NCI-H2227 treated with DMSO at 0.1 percent for 48 hours (cell line): ENCODE results near the gene MEP1B.
"Not testable (repeated sequence)": the region's sequence is repeated elsewhere in the genome, so short reads cannot be mapped to it uniquely, and the experiment has no call there.

ENCODE experiments used
- DNase-seq: peaks from one replicate; lab custom pipeline; 2025; lab: John Stamatoyannopoulos, UW

MEP1B gene

DNA sequence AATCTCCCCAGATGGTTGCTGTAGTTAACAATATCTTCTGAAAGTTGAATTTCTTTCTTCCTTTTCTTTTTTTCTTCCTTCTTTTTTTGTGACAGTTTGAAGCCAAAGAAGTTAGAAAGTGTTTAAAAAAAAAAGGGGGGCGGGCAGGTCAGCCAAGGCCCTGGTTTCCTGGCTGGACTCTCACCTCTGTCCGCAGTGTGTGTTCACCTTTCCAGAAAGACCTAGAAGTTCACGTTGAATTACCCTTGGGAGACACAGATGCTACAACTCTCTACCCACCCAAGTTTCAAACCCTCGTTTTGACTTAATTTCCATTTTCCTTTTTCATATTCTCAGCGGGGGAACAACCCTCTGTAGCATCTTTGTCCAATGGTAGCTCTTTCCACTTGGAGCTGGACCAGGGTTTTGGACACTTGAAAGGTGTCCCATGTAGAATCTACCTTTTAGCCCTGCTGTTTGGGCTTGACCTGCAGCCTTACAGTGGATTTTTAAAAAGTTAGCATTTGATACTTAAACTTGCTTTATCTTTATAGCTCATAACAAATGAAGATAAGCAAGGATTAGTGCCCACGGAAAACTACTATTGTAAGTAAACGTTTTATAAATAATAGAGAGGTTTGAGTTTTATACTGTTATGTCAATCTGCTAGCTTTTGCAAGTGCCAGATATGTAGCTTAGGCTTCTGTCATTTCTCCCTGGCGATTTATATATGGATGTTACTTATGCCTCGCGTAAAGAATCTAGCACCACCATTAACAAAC is 20.0 kb downstream of the MEP1B start:
- no peak for DNase-seq

- no peak for DNase-seq
These were observed 23.9 kb downstream of the MEP1B start for GRCh38 chr18:32213693-32214092.

DNA sequence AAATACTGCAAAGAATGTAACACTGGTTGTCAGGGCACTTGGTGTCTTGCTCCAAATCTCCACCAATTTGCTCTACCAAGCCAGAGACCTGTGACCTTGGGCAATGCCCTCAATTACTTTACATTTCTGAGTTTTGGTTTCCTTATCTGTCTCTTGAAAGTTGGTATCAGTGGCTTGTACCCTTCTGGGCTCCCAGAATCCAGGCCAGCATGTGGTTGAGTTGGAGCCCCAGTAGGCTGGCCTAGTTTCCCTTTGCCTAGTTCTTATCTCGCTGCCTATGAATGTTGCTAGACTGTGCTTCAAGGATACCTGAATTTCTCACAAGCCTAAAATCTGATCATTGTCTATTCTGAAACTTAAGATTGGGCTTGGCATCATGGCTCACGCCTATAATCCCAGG is 26.6 kb downstream of the MEP1B start:
- DNase-seq, result no peak

DNA sequence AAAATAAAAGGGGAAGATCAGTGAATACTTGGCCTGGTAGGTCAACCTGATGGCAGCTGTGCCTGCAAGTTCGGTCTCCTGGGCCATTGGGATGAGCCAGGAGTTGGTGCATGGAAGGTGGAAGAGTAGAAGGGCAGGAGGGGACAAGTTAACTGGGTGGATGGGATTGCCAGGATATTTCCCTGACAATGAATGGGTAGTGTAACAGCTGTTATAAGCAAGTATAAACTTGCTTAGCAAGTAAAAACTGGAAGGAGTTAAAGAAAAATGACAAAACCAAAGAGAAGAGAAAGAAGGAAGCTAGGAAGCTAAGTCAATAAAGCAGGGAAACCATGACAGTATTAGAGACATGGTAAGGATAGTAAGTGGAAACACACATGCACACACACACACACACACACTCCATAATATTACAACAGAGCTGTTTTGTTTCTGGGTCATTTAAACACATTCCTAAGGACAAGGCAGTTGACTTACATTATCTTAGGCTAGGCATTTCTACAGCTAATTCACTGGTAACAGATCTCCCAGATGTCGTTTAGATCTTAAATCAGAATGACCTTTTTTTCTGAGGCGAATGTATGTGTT is 29.7 kb downstream of the MEP1B start:
- DNase-seq, result no peak

GRCh38 chr18:32233348-32233747 is 43.5 kb downstream of the MEP1B start:
- DNase-seq, result not testable (repeated sequence)

GRCh38 chr18:32237049-32237448 is 47.2 kb downstream of the MEP1B start:
- DNase-seq, result no peak

- DNase-seq, result no peak
These were observed 48.9 kb downstream of the MEP1B start for GRCh38 chr18:32238635-32239268.

- no peak for DNase-seq
These were observed 52.6 kb downstream of the MEP1B start for GRCh38 chr18:32242395-32242794.

DNA sequence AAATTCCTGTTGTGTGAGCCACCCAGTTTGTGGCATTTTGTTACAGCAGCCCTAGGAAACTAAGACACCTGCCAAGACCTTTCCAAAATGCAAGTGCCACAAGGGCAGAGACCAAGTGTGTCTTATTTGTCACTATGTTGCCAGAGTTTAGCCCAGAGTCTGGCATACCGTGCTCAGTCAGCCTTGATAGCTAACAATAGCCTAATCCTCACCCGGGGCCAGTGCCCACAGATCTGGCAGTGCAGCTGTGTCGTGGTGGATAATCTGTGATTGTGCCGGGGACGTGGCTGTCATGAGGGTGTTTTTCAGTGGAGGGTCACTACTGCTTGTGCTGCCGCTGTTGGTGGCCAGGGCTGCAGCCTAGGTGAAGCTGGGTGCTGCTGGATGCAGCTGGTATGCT is 53.5 kb downstream of the MEP1B start:
- DNase-seq, result no peak

- DNase-seq, result no peak
These were observed 55.0 kb downstream of the MEP1B start for GRCh38 chr18:32244881-32245280.

DNA sequence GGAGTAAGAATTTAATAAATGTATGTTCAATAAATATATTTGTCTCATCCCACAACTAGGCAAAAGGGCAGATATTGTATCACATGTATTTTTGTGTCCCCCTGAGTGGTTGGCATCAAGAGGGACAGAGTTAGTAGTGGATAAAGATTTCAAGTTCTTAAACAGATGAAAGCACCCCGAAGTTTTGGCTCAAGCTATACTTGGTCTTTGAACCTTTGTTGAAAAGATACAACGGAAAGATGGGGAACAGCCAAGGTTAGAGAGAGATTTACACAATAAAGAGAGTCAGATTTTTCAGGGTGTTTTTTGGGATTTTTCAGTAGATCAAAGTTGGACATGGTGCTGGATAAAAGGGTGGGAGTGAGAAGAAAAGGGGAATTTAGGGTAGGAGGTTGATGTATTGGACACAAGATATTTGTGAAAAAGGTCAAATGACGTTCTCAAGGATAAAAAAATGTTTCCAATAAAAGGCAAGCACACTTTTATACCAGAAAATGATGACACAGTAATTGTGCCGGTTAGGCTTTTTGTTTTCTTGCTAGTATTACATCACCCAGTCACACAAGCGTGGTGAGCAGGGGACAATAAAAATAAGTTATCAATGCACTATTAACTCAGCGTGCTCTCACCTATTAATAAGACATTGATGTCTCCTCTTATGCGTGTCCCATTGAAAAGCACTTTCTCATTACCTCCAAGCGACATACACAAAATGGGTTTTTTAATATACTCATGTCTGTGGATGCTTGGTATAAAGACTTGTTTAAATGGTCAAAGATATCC is 59.5 kb downstream of the MEP1B start:
- DNase-seq, result no peak

DNA sequence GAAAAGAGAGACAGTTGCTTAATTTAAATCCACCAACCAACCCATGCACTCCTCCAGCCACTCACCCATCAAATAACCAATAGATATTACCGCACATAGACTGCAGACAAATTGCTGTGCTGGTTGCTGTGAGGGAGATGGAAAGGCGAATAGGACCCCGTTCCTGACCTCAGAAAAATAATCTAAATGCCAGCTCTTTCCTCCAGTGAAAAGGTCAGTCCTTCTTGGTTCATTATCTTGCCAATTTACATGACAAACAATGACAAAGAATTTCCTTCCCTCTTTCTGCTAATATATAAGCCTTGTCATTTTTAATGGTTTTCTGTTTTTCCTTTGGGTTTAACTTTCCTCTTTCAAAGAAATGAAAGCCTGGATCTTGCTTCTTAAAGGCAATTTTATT is 61.6 kb downstream of the MEP1B start:
- no peak for DNase-seq

GRCh38 chr18:32252141-32252860 is 62.5 kb downstream of the MEP1B start:
- DNase-seq, result no peak

GRCh38 chr18:32255570-32255969 is 65.7 kb downstream of the MEP1B start:
- DNase-seq, result no peak

DNA sequence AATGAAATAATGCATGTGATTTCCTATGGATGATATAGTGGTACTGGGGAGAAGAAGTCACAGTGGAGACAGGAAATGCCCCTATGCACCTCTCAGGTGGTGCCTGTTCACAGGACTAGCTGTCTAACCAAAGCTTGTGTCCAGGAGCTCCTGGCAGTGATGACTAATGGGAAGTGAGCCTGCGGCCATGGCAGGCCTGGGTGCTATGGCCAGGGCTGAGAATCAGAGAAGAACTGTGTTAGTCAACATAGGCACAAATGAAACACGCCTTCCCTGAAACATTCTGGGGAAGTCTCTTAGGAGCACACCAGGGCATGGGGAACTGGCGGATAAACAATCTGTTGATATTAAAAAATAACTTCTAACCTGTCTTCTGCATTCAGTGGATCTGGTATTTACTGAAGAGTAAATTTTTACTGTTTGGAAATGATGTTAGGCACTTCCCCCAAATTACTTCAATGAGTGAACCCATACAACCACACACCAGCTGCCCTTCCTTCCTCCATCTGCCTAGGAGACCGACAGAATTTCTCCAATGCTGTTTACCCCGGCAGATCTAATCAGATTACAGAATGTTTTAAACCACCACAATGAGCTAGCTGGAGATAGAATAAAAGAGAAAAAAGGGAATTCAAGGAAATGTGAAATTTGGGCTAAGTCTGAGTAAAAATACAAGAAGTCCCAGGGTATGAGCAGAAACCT is 67.4 kb downstream of the MEP1B start:
- DNase-seq, result no peak

- DNase-seq, result no peak
These were observed 68.3 kb downstream of the MEP1B start for GRCh38 chr18:32258148-32258547.

- DNase-seq, result no peak
These were observed 68.8 kb downstream of the MEP1B start for GRCh38 chr18:32258558-32259204.

- no peak for DNase-seq
These were observed 69.7 kb downstream of the MEP1B start for GRCh38 chr18:32259553-32259952.

GRCh38 chr18:32261003-32261402 is 71.2 kb downstream of the MEP1B start:
- DNase-seq, result no peak

GRCh38 chr18:32262092-32262491 is 72.3 kb downstream of the MEP1B start:
- DNase-seq, result no peak

DNA sequence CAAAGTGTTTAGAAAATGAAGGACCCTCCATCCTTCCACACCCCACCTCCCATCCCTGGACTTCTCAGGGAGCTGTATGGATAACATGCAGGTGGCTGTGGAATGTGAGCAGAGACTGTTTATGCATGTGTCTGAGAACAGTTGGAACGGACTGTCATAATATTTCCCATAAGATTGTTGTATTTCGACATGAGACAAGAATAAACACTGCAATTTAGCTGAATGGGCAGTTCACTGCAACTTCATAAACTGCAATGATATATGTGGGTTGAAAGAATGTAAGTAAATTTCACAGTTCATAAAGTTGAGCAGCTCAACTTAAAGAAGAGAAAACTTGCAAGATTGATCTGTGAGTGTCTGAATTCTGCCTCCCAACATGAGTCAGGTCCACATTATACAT is 74.6 kb downstream of the MEP1B start:
- no peak for DNase-seq
